Thyroid gland (tissue), 4 donors: ENCODE data around the gene RGS9BP. TPM values are rescaled to one million over a fixed set of nuclear protein-coding genes. Genes with fewer than 3 reads are reported as not detected.
A peak's percentile ranks its signal among the peaks of the same experiment; 100 is the strongest.
"Not testable (repeated sequence)": the region's sequence is repeated elsewhere in the genome, so short reads cannot be mapped to it uniquely, and the experiment has no call there.

Source experiments
- DNase-seq, 2 donors: peaks; one replicate each; pipeline ENCODE4 v3.0.0-alpha.2; 2019
- H3K27ac ChIP-seq, 3 donors: fragments of 200-600 bp; sonication (generic); 1 replicate in 2 of 3; 2 replicates in 1 of 3; pipeline ENCODE4 v1.5.1; 2016 to 2019; ENCODE audit warnings: mild to moderate bottlenecking in 1 of 3, moderate library complexity in 1 of 3
- H3K27me3 ChIP-seq: fragments of 200-600 bp; sonication (generic); one replicate; pipeline ENCODE4 v1.5.1; 2019
- H3K36me3 ChIP-seq, 2 donors: fragments of 200-600 bp; sonication (generic); one replicate each; pipeline ENCODE4 v1.5.1; 2016 to 2019
- H3K4me1 ChIP-seq, 2 donors: fragments of 200-600 bp; sonication (generic); one replicate each; pipeline ENCODE4 v1.5.1; 2017 to 2019
- H3K4me3 ChIP-seq, 3 donors: fragments of 200-600 bp; sonication (generic); replicated peaks in 1 of 3; 1 replicate in 2 of 3; 2 replicates in 1 of 3; pipeline ENCODE4 v1.5.1; 2016; ENCODE audit warnings: mild to moderate bottlenecking in 1 of 3
- H3K9me3 ChIP-seq: fragments of 200-600 bp; sonication (generic); one replicate; pipeline ENCODE4 v1.5.1; 2017
- POLR2A ChIP-seq, 2 donors: fragments of 450-650 bp; IDR thresholded peaks; one replicate each; pipeline ENCODE4 v1.6.1; 2017; ENCODE audit warnings: antibody characterized with exemption in 2 of 2, mild to moderate bottlenecking in 2 of 2, moderate library complexity in 1 of 2
- WGBS, 2 donors: methylation state at CpG; one replicate each; pipeline ENCODE4 v1.1.5; 2017; 5-methylcytosine and 5-hydroxymethylcytosine counted together
- intact Hi-C: fragments of 100-400 bp; cut with DNase I; formaldehyde crosslinking; loops from one replicate; pipeline ENCODE4 v1.15.1; 2023
- total RNA-seq, 4 donors: library from RNA; depleted of rRNA; stranded (reverse); fragments of >200 nt; gene quantifications; one replicate each; pipeline ENCODE4 v1.2.3, GENCODE V29; 2016
- TF ChIP-seq, protein P1 (sequence below), 6 experiments: fragments of 200-600 bp in 3 of 6; fragments of 450-650 bp in 3 of 6; sonication (generic) in 3 of 6; IDR thresholded peaks; one replicate each; pipeline ENCODE4 v1.5.1; 2016 to 2019; ENCODE audit warnings: antibody characterized with exemption in 6 of 6, mild to moderate bottlenecking in 2 of 6, inconsistent platforms in 1 of 6, moderate library complexity in 1 of 6

RGS9BP gene
- total RNA-seq, 4 donors from 2014 or later: 0.27 to 0.78 (median 0.48) TPM

DNA sequence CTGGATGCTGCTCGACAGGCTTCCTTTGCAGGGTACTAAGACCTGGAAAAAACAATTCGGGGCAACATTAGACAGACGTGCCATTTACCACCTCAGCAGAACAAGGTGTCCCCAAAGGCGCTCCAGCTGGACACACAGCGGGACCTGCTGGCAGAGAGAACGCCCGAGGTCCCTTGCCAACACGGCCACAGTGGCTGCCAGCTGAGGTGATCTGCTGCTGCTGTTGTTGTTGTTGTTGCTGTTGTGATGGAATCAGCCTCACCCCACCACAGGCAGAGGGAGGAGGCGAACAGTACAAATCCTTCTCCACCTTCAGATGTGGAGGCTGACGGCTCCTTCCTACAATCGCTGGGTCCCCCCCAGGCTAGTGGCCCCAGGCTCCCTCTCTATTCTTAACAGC lies 25.9 kb upstream of the RGS9BP start:
- intact Hi-C loops: no loop called here
- no peaks in the 10 kb centered on the region for H3K9me3 ChIP-seq
- H3K36me3 ChIP-seq: peaks cover 6 to 19% of the 10 kb centered on the region in 2 donors
- H3K27ac ChIP-seq: no peak overlapping the region
- no peak for DNase-seq
- H3K4me1 ChIP-seq: peaks cover 19 to 28% of the 10 kb centered on the region in 2 donors
- TF ChIP-seq, protein P1, sequence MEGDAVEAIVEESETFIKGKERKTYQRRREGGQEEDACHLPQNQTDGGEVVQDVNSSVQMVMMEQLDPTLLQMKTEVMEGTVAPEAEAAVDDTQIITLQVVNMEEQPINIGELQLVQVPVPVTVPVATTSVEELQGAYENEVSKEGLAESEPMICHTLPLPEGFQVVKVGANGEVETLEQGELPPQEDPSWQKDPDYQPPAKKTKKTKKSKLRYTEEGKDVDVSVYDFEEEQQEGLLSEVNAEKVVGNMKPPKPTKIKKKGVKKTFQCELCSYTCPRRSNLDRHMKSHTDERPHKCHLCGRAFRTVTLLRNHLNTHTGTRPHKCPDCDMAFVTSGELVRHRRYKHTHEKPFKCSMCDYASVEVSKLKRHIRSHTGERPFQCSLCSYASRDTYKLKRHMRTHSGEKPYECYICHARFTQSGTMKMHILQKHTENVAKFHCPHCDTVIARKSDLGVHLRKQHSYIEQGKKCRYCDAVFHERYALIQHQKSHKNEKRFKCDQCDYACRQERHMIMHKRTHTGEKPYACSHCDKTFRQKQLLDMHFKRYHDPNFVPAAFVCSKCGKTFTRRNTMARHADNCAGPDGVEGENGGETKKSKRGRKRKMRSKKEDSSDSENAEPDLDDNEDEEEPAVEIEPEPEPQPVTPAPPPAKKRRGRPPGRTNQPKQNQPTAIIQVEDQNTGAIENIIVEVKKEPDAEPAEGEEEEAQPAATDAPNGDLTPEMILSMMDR (IDR thresholded peaks at IDR 0.05): no peak
- TF ChIP-seq POLR2A (IDR thresholded peaks at IDR 0.05): no peak
- H3K27me3 ChIP-seq: no peaks in the 10 kb centered on the region
- WGBS, 2 donors: 93 to 96% methylated on average over 7 to 11 of the region's 11 CpGs
- no peak overlapping the region for H3K4me3 ChIP-seq

DNA sequence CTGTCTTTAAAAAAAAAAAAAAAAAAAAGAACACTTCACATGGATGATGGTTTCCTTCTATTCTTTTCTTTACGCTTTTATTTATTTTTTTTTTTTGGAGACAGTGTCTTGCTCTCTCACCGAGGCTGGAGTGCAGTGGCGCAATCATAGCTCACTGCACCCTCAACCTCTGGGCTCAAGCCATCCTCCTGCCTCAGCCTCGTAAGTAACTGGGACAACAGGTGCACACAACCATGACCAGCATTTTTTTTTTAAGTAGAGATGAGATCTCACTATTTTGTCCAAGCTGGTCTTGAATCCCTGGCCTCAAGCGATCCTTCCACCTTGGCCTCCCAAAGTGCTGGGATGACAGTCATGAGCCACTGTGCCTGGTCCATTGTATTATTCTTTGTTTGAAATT lies 25.0 kb upstream of the RGS9BP start:
- peaks cover 6 to 19% of the 10 kb centered on the region in 2 donors for H3K36me3 ChIP-seq
- H3K4me1 ChIP-seq: peaks cover 19 to 28% of the 10 kb centered on the region in 2 donors
- H3K27me3 ChIP-seq: no peaks in the 10 kb centered on the region
- no peaks in the 10 kb centered on the region for H3K9me3 ChIP-seq
- H3K4me3 ChIP-seq: no peak overlapping the region
- 75 to 84% methylated on average over 5 of the region's 5 CpGs for WGBS, 2 donors
- intact Hi-C loops: no loop called here
- no peak for TF ChIP-seq POLR2A (IDR thresholded peaks at IDR 0.05)
- TF ChIP-seq, protein P1 (IDR thresholded peaks at IDR 0.05): no peak
- H3K27ac ChIP-seq: no peak overlapping the region
- no peak for DNase-seq

DNA sequence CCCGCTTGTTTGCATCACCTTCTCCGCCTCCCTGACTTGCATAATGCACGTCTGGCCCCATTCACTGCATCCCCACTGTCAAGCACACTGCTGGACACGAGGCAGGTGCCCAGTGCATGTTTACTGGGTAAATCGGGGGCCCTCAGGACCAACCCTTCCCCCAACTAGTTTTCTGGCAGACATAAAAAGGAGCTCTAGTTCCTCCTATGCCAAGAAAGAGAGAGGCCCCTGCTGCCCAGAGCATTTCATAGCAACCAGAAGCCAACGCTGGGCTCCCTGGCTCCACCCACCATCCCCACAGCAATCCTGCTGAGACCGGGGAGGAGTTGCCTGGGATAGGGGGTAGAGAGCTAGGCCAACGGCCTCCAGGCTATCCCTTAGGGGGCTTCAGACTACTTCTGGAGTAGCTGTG lies 23.9 kb upstream of the RGS9BP start:
- Histone ChIP-seq H3K27me3 (no peaks in the 10 kb centered on the region), H3K36me3 (peaks cover 6 to 18% of the 10 kb centered on the region in 2 donors), H3K9me3 (no peaks in the 10 kb centered on the region), H3K4me3 (no peak overlapping the region), H3K4me1 (peaks cover 19 to 28% of the 10 kb centered on the region in 2 donors), H3K27ac (peak overlapping the region in 2 of 3 donors; percentile 58 to 84)
- TF ChIP-seq, protein P1 (IDR thresholded peaks at IDR 0.05): no peak
- TF ChIP-seq POLR2A (IDR thresholded peaks at IDR 0.05): no peak
- intact Hi-C loops: no loop called here
- 43 to 62% methylated on average over 8 of the region's 8 CpGs for WGBS, 2 donors
- DNase-seq: peak; percentile 52 to 65

DNA sequence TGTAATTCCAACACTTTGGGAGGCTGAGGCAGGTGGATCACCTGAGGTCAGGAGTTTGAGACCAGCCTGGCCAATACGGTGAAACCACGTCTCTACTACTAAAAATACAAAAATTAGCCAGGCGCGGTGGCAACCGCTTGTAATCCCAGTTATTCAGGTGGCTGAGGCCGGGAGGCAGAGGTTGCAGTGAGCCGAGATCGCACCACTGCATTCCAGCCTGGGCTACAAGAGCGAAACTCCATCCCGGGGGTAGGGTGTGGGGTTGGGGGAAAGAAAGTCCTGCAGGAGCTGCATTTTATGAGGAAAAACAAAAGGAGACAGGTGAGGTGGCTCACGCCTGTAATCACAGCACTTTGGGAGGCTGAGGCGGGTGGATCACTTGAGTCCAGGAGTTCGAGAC lies 23.3 kb upstream of the RGS9BP start:
- 70 to 75% methylated on average over 13 of the region's 13 CpGs for WGBS, 2 donors
- Histone ChIP-seq H3K27ac (peak overlapping the region; percentile 58 to 84 (median 65)), H3K36me3 (peaks cover 6 to 14% of the 10 kb centered on the region in 2 donors), H3K4me1 (peaks cover 19 to 28% of the 10 kb centered on the region in 2 donors)
- DNase-seq: peak; percentile 28 to 41
- H3K9me3 ChIP-seq, H3K4me3 ChIP-seq, intact Hi-C loops, H3K27me3 ChIP-seq: not testable (repeated sequence)

DNA sequence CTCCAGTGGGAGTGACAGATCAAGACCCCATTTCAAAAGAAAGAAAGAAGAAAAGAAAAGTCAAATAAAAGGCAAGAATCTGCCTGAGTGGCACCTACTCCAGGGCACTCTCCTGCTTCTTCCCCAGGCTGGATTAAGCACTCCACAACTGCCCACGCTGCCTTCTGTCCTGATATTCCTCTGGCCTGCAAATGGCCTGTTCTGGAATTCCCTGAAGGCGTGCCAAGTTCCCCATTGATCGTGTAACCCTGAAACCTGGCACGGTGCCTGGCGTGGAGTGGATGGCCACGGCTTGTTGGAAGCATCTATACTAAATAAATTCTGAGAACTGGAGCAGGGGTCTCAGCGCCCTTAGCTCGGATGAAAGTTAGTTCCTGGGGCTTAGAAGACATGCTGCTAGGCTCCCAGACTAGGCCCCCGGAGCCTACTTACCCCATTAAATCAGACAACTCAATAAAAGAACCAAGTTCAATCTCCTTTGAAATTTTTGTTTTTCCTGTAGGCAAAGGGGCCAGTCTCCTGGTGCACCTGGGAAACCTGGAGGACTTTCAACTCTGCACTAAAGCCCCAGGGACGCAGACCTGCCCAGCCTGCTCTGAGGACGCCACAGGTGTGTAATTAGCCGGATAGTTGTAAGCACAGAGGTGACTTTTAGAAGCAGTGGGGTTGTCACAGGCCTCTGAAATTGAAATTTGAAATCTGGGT lies 22.6 kb upstream of the RGS9BP start:
- peaks cover 6 to 10% of the 10 kb centered on the region in 2 donors for H3K36me3 ChIP-seq
- peak overlapping the region; percentile 58 to 84 (median 65) for H3K27ac ChIP-seq
- H3K4me1 ChIP-seq: peaks cover 19 to 28% of the 10 kb centered on the region in 2 donors
- no peaks in the 10 kb centered on the region for H3K9me3 ChIP-seq
- no peaks in the 10 kb centered on the region for H3K27me3 ChIP-seq
- TF ChIP-seq POLR2A (IDR thresholded peaks at IDR 0.05): no peak
- TF ChIP-seq, protein P1 (IDR thresholded peaks at IDR 0.05): no peak
- no peak overlapping the region for H3K4me3 ChIP-seq
- intact Hi-C loops: no loop called here
- 30 to 32% methylated on average over 11 to 12 of the region's 12 CpGs for whole genome bisulfite sequencing, 2 donors
- DNase-seq: peak; percentile 99
